ENCODE data around the gene UBXN7.
"Not testable (repeated sequence)": the region's sequence is repeated elsewhere in the genome, so short reads cannot be mapped to it uniquely, and the experiment has no call there.

The UBXN7 gene

DNA sequence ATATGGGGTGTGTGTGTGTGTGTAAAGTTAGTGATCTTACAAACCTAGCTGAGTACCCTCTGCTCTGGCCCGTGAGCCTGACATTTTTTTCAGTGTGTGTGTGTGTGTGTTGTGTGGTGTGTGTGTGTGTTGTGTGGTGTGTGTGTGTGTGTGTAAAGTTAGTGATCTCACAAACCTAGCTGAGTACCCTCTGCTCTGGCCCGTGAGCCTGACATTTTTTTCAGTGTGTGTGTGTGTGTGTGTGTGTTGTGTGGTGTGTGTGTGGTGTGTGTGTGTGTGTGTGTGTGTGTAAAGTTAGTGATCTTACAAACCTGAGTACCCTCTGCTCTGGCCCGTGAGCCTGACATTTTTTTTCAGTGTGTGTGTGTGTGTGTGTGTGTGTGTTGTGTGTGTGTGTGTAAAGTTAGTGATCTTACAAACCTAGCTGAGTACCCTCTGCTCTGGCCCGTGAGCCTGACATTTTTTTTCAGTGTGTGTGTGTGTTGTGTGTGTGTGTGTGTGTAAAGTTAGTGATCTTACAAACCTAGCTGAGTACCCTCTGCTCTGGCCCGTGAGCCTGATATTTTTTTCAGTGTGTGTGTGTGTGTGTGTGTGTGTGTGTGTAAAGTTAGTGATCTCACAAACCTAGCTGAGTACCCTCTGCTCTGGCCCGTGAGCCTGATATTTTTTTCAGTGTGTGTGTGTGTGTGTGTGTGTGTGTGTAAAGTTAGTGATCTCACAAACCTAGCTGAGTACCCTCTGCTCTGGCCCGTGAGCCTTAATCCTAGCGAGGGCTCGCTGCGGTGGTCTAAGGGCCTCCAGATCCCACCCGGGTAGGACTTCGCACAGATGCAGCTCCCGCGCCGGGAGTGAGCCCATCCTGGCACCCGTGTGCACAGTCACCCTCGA, 115.2 kb downstream of the UBXN7 start:
- DNase-seq (ENCODE audit: low read depth), result not testable (repeated sequence)

DNA sequence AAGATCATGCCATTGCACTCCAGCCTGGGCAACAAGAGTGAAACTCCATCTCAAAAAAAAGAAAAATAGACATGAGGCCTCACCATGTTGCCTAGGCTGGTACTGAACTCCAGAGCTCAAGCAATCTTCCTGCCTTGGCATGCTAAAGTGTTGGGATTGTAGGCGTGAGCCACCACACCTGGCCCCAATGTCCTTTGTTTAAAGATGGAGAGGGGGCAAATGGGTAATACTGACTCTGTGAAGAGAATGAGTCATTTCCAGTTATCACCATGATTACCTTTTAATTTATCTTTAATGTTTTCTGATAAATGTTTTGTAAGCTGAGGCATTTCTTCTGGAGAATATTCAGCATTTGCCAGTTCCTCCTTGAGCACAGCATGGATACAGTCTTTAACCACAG, 116.4 kb downstream of the UBXN7 start:
- DNase-seq (ENCODE audit: low read depth), result no peak

DNA sequence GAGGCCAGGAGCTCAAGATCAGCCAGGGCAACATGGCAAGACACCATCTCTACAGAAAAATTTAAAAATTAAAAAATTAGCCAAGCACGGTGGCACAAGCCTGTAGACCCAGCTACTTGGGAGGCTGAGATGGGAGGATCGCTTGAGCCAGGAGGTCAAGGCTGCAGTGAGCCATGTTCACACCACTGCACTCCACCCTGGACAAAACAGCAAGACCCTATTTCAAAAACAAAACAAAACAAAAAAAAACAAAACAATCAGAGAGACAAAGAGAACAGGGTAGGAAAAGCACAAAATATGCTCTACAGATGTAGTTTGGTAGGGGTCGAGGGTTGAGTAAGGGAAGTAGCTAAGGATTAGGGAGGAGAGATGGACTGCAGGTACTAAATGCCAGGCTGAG, 117.6 kb downstream of the UBXN7 start:
- no peak for DNase-seq (ENCODE audit: low read depth)

DNA sequence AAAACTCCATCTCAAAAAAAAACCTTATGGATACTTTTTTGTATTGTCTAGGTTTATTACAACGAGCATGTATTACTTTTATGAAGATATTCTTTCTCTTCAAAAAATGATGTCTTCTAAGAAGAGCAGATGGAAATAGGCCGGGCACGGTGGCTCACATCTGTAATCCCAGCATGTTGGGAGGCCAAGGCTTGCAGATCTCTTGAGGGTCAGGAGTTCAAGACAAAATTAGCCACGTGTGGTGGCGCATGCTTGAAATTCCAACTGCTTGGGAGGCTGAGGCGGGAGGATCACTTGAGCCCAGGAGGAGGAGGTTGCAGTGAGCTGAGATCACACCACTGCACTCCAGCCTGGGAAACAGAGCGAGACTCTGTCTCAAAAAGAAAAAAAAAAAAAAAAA, 118.1 kb downstream of the UBXN7 start:
- DNase-seq (ENCODE audit: low read depth), result not testable (repeated sequence)

DNA sequence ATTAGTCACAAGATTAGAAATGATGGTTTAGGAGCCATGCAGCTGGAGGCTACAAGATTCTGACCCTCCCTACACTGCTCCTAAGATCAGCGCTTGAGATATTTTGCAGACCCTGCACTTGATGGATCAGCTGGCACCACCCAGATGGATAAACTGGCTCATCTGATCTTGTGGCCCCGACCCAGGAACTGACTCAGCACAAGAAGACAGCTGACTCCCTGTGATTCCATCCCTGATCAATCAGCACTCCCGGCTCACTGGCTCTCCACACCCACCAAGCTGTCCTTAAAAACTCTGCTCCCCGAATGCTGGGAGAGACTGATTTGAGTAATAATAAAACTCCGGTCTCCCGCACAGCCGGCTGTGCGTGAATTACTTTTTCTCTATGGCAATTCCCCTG, 129.3 kb downstream of the UBXN7 start:
- DNase-seq (ENCODE audit: low read depth), result not testable (repeated sequence)

DNA sequence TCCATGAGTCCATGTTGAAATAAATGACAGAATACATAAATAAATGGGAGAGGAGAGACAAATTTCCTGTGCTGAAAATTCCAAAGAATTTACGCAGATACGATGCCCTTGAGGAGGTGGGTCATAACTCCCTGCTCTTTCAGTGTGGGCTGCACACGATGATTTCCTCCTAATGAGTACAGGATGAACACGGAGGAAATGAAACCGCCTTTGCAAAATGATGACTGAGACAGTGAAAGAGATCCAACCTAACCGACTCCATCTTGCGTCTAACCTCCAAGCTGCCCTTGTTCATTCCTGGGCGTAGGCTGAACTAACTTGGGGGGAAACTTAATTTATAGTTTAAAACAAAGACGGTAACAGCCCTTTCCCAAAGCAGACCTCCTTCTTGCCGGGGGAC, 129.7 kb downstream of the UBXN7 start:
- not testable (repeated sequence) for DNase-seq (ENCODE audit: low read depth)

DNA sequence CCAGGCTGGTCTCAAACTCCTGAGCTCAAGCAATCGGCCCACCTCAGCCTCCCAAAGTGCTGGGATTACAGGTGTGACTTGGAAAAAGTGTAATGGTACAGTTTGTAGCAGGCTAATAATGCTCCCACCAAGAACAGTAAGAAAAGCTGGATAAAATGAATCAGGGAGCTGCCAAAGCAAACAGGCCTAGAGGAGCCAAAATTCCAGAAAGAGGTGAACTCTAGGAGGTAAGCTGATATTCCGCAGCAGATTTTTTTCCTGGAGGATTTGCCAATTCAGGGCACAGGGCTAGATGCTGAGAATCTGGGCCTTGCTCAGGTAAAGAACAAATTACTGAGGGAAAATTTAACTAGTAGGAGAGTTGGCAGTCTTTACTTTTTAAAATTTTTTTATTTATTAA, 133.7 kb downstream of the UBXN7 start:
- DNase-seq (ENCODE audit: low read depth), result no peak
